ENCODE data around the gene AIFM2. TPM values are rescaled to one million over a fixed set of nuclear protein-coding genes. Genes with fewer than 3 reads are reported as not detected.

AIFM2 gene
- total and polyA plus RNA-seq, 2 of the 13 experiments (the other 11 are each of a cell fraction or from before 2014, with no cell fraction given) = 20.3 to 29.5 TPM

DNA sequence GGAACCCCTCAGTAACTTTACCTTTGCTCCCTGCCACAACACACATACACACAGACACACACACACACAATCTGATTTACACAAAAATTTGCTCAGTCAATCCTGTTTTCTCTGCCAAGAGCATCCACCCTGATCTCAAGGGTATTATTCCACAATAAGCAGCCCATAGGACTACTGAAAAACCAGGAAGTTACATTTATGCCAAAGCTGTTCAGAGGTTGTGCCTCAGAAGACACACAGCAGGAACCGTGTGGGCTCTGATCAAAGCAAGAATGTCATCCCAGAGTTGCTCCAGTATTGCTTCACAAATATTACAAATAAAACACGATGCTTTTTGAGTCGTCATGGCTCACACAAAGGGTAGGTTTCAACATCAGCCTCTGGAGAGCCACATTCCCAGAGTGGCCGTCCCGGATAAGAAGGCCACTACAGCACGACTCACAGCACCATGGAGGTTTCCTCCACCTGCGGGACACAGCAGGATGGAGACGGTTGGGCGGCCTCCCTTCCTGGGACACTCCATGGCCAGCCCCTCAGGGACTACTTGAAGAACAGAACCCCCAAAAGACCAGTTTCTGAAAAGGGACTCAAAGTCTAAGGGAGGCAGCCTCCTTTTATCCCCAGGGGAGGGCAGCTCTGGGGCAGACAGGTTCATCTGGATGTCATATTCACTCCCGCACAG is 1.6 kb downstream of the AIFM2 start (continued):
- TF ChIP-seq ZZZ3 (CRISPR knock-in tag; IDR thresholded peaks at IDR 0.05; ENCODE audit: borderline replicate concordance) (no peak), MED8 (CRISPR knock-in tag; IDR thresholded peaks at IDR 0.05; ENCODE audit: insufficient replicate concordance) (peak; percentile 29), SP4 (CRISPR knock-in tag; IDR thresholded peaks at IDR 0.05) (no peak), RFXANK (CRISPR knock-in tag; IDR thresholded peaks at IDR 0.05) (no peak), DMAP1 (CRISPR knock-in tag; IDR thresholded peaks at IDR 0.05) (0 out of 2 replicates have a peak, but pooled peaks have one; percentile 24), GABPA (IDR thresholded peaks at IDR 0.05; ENCODE audit: low read depth, low read length) (no peak), GABPA (CRISPR knock-in tag; IDR thresholded peaks at IDR 0.05; ENCODE audit: low read depth) (no peak), ZNF264 (CRISPR knock-in tag; IDR thresholded peaks at IDR 0.05) (peak; percentile 59; the same call in 1 of the 2 replicates), XBP1 (CRISPR knock-in tag; IDR thresholded peaks at IDR 0.05) (no peak), ZNF83 (CRISPR knock-in tag; IDR thresholded peaks at IDR 0.05; ENCODE audit: borderline replicate concordance) (no peak), SIN3A (IDR thresholded peaks at IDR 0.05; ENCODE audit: borderline replicate concordance, low read depth, low read length) (0 out of 2 replicates have a peak, but pooled peaks have one; percentile 43), TBX3 (IDR thresholded peaks at IDR 0.05; ENCODE audit: borderline replicate concordance) (no peak), ZNF773 (CRISPR knock-in tag; IDR thresholded peaks at IDR 0.05; ENCODE audit: borderline replicate concordance) (no peak), CEBPG (CRISPR knock-in tag; IDR thresholded peaks at IDR 0.05) (peak; percentile 88), JUND (CRISPR knock-in tag; IDR thresholded peaks at IDR 0.05) (no peak), NCOA2 (CRISPR knock-in tag; IDR thresholded peaks at IDR 0.05) (peak; percentile 69), ZNF256 (CRISPR knock-in tag; conservative IDR thresholded peaks at IDR 0.05) (no peak), ZNF614 (CRISPR knock-in tag; IDR thresholded peaks at IDR 0.05; ENCODE audit: borderline replicate concordance) (no peak), SRY (CRISPR knock-in tag; IDR thresholded peaks at IDR 0.05) (no peak), ZNF446 (CRISPR knock-in tag; IDR thresholded peaks at IDR 0.05) (no peak), ASH2L (IDR thresholded peaks at IDR 0.05; ENCODE audit: insufficient read length, low read depth, low read length) (peak; percentile 50)
- TF ChIP-seq, protein P1, sequence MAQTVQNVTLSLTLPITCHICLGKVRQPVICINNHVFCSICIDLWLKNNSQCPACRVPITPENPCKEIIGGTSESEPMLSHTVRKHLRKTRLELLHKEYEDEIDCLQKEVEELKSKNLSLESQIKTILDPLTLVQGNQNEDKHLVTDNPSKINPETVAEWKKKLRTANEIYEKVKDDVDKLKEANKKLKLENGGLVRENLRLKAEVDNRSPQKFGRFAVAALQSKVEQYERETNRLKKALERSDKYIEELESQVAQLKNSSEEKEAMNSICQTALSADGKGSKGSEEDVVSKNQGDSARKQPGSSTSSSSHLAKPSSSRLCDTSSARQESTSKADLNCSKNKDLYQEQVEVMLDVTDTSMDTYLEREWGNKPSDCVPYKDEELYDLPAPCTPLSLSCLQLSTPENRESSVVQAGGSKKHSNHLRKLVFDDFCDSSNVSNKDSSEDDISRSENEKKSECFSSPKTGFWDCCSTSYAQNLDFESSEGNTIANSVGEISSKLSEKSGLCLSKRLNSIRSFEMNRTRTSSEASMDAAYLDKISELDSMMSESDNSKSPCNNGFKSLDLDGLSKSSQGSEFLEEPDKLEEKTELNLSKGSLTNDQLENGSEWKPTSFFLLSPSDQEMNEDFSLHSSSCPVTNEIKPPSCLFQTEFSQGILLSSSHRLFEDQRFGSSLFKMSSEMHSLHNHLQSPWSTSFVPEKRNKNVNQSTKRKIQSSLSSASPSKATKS (CRISPR knock-in tag; IDR thresholded peaks at IDR 0.05) = no peak
- TF ChIP-seq, protein P2, sequence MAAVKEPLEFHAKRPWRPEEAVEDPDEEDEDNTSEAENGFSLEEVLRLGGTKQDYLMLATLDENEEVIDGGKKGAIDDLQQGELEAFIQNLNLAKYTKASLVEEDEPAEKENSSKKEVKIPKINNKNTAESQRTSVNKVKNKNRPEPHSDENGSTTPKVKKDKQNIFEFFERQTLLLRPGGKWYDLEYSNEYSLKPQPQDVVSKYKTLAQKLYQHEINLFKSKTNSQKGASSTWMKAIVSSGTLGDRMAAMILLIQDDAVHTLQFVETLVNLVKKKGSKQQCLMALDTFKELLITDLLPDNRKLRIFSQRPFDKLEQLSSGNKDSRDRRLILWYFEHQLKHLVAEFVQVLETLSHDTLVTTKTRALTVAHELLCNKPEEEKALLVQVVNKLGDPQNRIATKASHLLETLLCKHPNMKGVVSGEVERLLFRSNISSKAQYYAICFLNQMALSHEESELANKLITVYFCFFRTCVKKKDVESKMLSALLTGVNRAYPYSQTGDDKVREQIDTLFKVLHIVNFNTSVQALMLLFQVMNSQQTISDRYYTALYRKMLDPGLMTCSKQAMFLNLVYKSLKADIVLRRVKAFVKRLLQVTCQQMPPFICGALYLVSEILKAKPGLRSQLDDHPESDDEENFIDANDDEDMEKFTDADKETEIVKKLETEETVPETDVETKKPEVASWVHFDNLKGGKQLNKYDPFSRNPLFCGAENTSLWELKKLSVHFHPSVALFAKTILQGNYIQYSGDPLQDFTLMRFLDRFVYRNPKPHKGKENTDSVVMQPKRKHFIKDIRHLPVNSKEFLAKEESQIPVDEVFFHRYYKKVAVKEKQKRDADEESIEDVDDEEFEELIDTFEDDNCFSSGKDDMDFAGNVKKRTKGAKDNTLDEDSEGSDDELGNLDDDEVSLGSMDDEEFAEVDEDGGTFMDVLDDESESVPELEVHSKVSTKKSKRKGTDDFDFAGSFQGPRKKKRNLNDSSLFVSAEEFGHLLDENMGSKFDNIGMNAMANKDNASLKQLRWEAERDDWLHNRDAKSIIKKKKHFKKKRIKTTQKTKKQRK (IDR thresholded peaks at IDR 0.05; ENCODE audit: low read length) = no peak
- TF ChIP-seq, protein P3, sequence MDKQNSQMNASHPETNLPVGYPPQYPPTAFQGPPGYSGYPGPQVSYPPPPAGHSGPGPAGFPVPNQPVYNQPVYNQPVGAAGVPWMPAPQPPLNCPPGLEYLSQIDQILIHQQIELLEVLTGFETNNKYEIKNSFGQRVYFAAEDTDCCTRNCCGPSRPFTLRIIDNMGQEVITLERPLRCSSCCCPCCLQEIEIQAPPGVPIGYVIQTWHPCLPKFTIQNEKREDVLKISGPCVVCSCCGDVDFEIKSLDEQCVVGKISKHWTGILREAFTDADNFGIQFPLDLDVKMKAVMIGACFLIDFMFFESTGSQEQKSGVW (CRISPR knock-in tag; IDR thresholded peaks at IDR 0.05; ENCODE audit: borderline replicate concordance) = no peak
- TF ChIP-seq, protein P4, sequence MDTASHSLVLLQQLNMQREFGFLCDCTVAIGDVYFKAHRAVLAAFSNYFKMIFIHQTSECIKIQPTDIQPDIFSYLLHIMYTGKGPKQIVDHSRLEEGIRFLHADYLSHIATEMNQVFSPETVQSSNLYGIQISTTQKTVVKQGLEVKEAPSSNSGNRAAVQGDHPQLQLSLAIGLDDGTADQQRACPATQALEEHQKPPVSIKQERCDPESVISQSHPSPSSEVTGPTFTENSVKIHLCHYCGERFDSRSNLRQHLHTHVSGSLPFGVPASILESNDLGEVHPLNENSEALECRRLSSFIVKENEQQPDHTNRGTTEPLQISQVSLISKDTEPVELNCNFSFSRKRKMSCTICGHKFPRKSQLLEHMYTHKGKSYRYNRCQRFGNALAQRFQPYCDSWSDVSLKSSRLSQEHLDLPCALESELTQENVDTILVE (CRISPR knock-in tag; IDR thresholded peaks at IDR 0.05) = no peak

All from HepG2 (cell line).